Measurements from ENCODE around the gene IQSEC1. TPM values are rescaled to one million over a fixed set of nuclear protein-coding genes. Genes with fewer than 3 reads are reported as not detected.

IQSEC1 gene
- total and polyA plus RNA-seq, 2 experiments from 2014 or later: 8.0 to 51.9 TPM

DNA sequence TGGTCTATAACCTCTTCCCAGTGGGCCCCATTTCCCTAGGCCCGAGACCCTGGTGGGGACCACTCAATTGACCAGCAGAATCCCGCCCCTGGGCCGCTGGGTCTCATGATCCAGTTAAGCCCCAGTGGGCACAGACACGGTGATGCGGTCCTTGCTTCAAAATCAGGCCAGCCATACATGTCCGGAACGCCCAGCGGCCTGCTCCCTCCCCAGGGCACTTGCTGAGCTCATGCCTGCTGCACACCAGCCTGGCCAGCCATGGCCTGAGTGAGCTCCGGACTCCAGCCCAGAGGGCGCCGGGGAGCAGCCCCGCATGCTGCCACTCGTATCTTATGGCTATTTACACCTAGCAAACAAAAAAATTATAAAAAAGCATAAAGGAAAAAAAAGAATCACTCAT, 34.4 kb upstream of the IQSEC1 start:
- H3K36me3 ChIP-seq (ENCODE audit: insufficient read depth): no peaks in the 10 kb centered on the region
- DNase-seq (ENCODE audit: low spot score) (no peak), ATAC-seq (peak; percentile 38)
- H3K9me3 Mint-ChIP-seq: no peaks in the 10 kb centered on the region; the same call in 2 of the 3 replicates
- H3K79me2 ChIP-seq (replicated peaks; ENCODE audit: insufficient read depth): no peaks in the 10 kb centered on the region
- H3K27ac ChIP-seq (ENCODE audit: low read depth): no peak overlapping the region
- H2AFZ ChIP-seq: no peak overlapping the region
- peaks cover 4% of the 10 kb centered on the region for H3K27me3 Mint-ChIP-seq (ENCODE audit: insufficient read depth, low read depth, poor library complexity)
- no peaks in the 10 kb centered on the region for H3K27me3 ChIP-seq (ENCODE audit: insufficient read depth)
- H3F3A ChIP-seq (replicated peaks; ENCODE audit: low read depth): no peaks in the 10 kb centered on the region
- peaks cover 9% of the 10 kb centered on the region; the same call in 2 of the 3 replicates for H3K4me1 Mint-ChIP-seq
- TF ChIP-seq, protein P1, sequence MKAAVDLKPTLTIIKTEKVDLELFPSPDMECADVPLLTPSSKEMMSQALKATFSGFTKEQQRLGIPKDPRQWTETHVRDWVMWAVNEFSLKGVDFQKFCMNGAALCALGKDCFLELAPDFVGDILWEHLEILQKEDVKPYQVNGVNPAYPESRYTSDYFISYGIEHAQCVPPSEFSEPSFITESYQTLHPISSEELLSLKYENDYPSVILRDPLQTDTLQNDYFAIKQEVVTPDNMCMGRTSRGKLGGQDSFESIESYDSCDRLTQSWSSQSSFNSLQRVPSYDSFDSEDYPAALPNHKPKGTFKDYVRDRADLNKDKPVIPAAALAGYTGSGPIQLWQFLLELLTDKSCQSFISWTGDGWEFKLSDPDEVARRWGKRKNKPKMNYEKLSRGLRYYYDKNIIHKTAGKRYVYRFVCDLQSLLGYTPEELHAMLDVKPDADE (IDR thresholded peaks at IDR 0.05): no peak
- TF ChIP-seq NANOG (IDR thresholded peaks at IDR 0.05; ENCODE audit: borderline replicate concordance): no peak
- TF ChIP-seq, protein P2, sequence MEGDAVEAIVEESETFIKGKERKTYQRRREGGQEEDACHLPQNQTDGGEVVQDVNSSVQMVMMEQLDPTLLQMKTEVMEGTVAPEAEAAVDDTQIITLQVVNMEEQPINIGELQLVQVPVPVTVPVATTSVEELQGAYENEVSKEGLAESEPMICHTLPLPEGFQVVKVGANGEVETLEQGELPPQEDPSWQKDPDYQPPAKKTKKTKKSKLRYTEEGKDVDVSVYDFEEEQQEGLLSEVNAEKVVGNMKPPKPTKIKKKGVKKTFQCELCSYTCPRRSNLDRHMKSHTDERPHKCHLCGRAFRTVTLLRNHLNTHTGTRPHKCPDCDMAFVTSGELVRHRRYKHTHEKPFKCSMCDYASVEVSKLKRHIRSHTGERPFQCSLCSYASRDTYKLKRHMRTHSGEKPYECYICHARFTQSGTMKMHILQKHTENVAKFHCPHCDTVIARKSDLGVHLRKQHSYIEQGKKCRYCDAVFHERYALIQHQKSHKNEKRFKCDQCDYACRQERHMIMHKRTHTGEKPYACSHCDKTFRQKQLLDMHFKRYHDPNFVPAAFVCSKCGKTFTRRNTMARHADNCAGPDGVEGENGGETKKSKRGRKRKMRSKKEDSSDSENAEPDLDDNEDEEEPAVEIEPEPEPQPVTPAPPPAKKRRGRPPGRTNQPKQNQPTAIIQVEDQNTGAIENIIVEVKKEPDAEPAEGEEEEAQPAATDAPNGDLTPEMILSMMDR (conservative IDR thresholded peaks at IDR 0.05; ENCODE audit: low read depth in 2 of 2): peak; percentile 24 to 44
- H3K4me1 ChIP-seq (ENCODE audit: insufficient read depth): no peaks in the 10 kb centered on the region
- H3K9me2 ChIP-seq (ENCODE audit: insufficient read depth): no peaks in the 10 kb centered on the region
- H3K27ac Mint-ChIP-seq: no peak overlapping the region
- no peak overlapping the region for H3K4me2 ChIP-seq
- H3K36me3 Mint-ChIP-seq (ENCODE audit: low read depth): no peaks in the 10 kb centered on the region
- no peak overlapping the region for H3K4me3 Mint-ChIP-seq
- H4K20me1 ChIP-seq (replicated peaks; ENCODE audit: insufficient read depth): no peaks in the 10 kb centered on the region
- H3K4me3 ChIP-seq: no peak overlapping the region

- no peak for ATAC-seq
- no peak overlapping the region for H3K27ac ChIP-seq (ENCODE audit: low read depth)
- no peaks in the 10 kb centered on the region for H3K79me2 ChIP-seq (replicated peaks; ENCODE audit: insufficient read depth)
- no peak overlapping the region for H3K4me2 ChIP-seq
- H3K4me1 ChIP-seq (ENCODE audit: insufficient read depth): no peaks in the 10 kb centered on the region
- H3K4me3 Mint-ChIP-seq: no peak overlapping the region
- no peaks in the 10 kb centered on the region for H3F3A ChIP-seq (replicated peaks; ENCODE audit: low read depth)
- H3K9me3 Mint-ChIP-seq: no peaks in the 10 kb centered on the region; the same call in 2 of the 3 replicates
- H3K36me3 ChIP-seq (ENCODE audit: insufficient read depth): no peaks in the 10 kb centered on the region
- no peaks in the 10 kb centered on the region for H4K20me1 ChIP-seq (replicated peaks; ENCODE audit: insufficient read depth)
- no peaks in the 10 kb centered on the region for H3K36me3 Mint-ChIP-seq (ENCODE audit: low read depth)
- peaks cover 4% of the 10 kb centered on the region for H3K27me3 Mint-ChIP-seq (ENCODE audit: insufficient read depth, low read depth, poor library complexity)
- H3K4me1 Mint-ChIP-seq: peaks cover 3% of the 10 kb centered on the region; the same call in 2 of the 3 replicates
- H3K4me3 ChIP-seq: no peak overlapping the region
- H3K27me3 ChIP-seq (ENCODE audit: insufficient read depth): no peaks in the 10 kb centered on the region
- no peak for DNase-seq (ENCODE audit: low spot score)
- no peak overlapping the region for H3K27ac Mint-ChIP-seq
- H2AFZ ChIP-seq: no peak overlapping the region
- no peaks in the 10 kb centered on the region for H3K9me2 ChIP-seq (ENCODE audit: insufficient read depth)
- TF ChIP-seq EZH2phosphoT487 (IDR thresholded peaks at IDR 0.05; ENCODE audit: unreplicated experiment): no peak
- TF ChIP-seq, protein P3, sequence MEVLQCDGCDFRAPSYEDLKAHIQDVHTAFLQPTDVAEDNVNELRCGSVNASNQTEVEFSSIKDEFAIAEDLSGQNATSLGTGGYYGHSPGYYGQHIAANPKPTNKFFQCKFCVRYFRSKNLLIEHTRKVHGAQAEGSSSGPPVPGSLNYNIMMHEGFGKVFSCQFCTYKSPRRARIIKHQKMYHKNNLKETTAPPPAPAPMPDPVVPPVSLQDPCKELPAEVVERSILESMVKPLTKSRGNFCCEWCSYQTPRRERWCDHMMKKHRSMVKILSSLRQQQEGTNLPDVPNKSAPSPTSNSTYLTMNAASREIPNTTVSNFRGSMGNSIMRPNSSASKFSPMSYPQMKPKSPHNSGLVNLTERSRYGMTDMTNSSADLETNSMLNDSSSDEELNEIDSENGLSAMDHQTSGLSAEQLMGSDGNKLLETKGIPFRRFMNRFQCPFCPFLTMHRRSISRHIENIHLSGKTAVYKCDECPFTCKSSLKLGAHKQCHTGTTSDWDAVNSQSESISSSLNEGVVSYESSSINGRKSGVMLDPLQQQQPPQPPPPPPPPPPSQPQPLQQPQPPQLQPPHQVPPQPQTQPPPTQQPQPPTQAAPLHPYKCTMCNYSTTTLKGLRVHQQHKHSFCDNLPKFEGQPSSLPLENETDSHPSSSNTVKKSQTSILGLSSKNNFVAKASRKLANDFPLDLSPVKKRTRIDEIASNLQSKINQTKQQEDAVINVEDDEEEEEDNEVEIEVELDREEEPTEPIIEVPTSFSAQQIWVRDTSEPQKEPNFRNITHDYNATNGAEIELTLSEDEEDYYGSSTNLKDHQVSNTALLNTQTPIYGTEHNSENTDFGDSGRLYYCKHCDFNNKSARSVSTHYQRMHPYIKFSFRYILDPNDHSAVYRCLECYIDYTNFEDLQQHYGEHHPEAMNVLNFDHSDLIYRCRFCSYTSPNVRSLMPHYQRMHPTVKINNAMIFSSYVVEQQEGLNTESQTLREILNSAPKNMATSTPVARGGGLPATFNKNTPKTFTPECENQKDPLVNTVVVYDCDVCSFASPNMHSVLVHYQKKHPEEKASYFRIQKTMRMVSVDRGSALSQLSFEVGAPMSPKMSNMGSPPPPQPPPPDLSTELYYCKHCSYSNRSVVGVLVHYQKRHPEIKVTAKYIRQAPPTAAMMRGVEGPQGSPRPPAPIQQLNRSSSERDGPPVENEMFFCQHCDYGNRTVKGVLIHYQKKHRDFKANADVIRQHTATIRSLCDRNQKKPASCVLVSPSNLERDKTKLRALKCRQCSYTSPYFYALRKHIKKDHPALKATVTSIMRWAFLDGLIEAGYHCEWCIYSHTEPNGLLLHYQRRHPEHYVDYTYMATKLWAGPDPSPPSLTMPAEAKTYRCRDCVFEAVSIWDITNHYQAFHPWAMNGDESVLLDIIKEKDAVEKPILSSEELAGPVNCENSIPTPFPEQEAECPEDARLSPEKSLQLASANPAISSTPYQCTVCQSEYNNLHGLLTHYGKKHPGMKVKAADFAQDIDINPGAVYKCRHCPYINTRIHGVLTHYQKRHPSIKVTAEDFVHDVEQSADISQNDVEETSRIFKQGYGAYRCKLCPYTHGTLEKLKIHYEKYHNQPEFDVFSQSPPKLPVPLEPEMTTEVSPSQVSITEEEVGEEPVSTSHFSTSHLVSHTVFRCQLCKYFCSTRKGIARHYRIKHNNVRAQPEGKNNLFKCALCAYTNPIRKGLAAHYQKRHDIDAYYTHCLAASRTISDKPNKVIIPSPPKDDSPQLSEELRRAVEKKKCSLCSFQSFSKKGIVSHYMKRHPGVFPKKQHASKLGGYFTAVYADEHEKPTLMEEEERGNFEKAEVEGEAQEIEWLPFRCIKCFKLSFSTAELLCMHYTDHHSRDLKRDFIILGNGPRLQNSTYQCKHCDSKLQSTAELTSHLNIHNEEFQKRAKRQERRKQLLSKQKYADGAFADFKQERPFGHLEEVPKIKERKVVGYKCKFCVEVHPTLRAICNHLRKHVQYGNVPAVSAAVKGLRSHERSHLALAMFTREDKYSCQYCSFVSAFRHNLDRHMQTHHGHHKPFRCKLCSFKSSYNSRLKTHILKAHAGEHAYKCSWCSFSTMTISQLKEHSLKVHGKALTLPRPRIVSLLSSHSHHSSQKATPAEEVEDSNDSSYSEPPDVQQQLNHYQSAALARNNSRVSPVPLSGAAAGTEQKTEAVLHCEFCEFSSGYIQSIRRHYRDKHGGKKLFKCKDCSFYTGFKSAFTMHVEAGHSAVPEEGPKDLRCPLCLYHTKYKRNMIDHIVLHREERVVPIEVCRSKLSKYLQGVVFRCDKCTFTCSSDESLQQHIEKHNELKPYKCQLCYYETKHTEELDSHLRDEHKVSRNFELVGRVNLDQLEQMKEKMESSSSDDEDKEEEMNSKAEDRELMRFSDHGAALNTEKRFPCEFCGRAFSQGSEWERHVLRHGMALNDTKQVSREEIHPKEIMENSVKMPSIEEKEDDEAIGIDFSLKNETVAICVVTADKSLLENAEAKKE (CRISPR knock-in tag; IDR thresholded peaks at IDR 0.05): no peak
- TF ChIP-seq STAT1 (IDR thresholded peaks at IDR 0.05; ENCODE audit: unreplicated experiment): no peak
- no peak for TF ChIP-seq NANOG (IDR thresholded peaks at IDR 0.05; ENCODE audit: borderline replicate concordance)
- TF ChIP-seq, protein P1 (IDR thresholded peaks at IDR 0.05): no peak
- no peak for TF ChIP-seq EZH2 (IDR thresholded peaks at IDR 0.05; ENCODE audit: low read depth, unreplicated experiment)
- TF ChIP-seq CREB1 (CRISPR knock-in tag; IDR thresholded peaks at IDR 0.05; ENCODE audit: low read depth): no peak
- TF ChIP-seq JUNB (IDR thresholded peaks at IDR 0.05; ENCODE audit: unreplicated experiment): no peak
- no peak for TF ChIP-seq ZNF114 (CRISPR knock-in tag; IDR thresholded peaks at IDR 0.05)
Measured at GRCh38 chr3:13106308-13107001, 33.2 kb upstream of the IQSEC1 start.
